Measurements from ENCODE around the gene PTPRN2.

The PTPRN2 gene

GRCh38 chr7:157719705-157720655 lies 867.6 kb downstream of the PTPRN2 start:
- H3K9ac ChIP-seq (ENCODE audit: low read length) = no peak overlapping the region
- H3K27me3 ChIP-seq (ENCODE audit: control insufficient read depth, insufficient read depth, low read length) = no peaks in the 10 kb centered on the region
- H3K36me3 ChIP-seq (ENCODE audit: control insufficient read depth, insufficient read depth, low read length) = no peaks in the 10 kb centered on the region

GRCh38 chr7:157719008-157719682 lies 868.5 kb downstream of the PTPRN2 start:
- Histone ChIP-seq H3K9ac (ENCODE audit: low read length) (no peak overlapping the region), H3K36me3 (ENCODE audit: control insufficient read depth, insufficient read depth, low read length) (no peaks in the 10 kb centered on the region), H3K4me3 (ENCODE audit: low read length) (no peak overlapping the region), H3K27ac (ENCODE audit: low read depth, low read length) (no peak overlapping the region), H3K4me1 (ENCODE audit: control insufficient read depth, insufficient read depth, low read length) (no peaks in the 10 kb centered on the region), H3K27me3 (ENCODE audit: control insufficient read depth, insufficient read depth, low read length) (no peaks in the 10 kb centered on the region)

More at GRCh38 chr7:157719705-157720655, 867.6 kb downstream of the PTPRN2 start:
- no peak overlapping the region for H3K4me3 ChIP-seq (ENCODE audit: low read length)
- no peak overlapping the region for H3K27ac ChIP-seq (ENCODE audit: low read depth, low read length)
- no peaks in the 10 kb centered on the region for H3K4me1 ChIP-seq (ENCODE audit: control insufficient read depth, insufficient read depth, low read length)

GRCh38 chr7:157718303-157719007 lies 869.2 kb downstream of the PTPRN2 start:
- H3K4me1 ChIP-seq (ENCODE audit: control insufficient read depth, insufficient read depth, low read length) = no peaks in the 10 kb centered on the region
- H3K36me3 ChIP-seq (ENCODE audit: control insufficient read depth, insufficient read depth, low read length) = no peaks in the 10 kb centered on the region
- no peak overlapping the region for H3K27ac ChIP-seq (ENCODE audit: low read depth, low read length)
- no peaks in the 10 kb centered on the region for H3K27me3 ChIP-seq (ENCODE audit: control insufficient read depth, insufficient read depth, low read length)
- no peak overlapping the region for H3K4me3 ChIP-seq (ENCODE audit: low read length)
- no peak overlapping the region for H3K9ac ChIP-seq (ENCODE audit: low read length)

GRCh38 chr7:157717211-157718174 lies 870.1 kb downstream of the PTPRN2 start:
- Histone ChIP-seq H3K27me3 (ENCODE audit: control insufficient read depth, insufficient read depth, low read length) (no peaks in the 10 kb centered on the region), H3K36me3 (ENCODE audit: control insufficient read depth, insufficient read depth, low read length) (no peaks in the 10 kb centered on the region)

GRCh38 chr7:157715938-157716280 lies 871.7 kb downstream of the PTPRN2 start:
- no peak overlapping the region for H3K27ac ChIP-seq (ENCODE audit: low read depth, low read length)

More at GRCh38 chr7:157717211-157718174, 870.1 kb downstream of the PTPRN2 start:
- no peak overlapping the region for H3K27ac ChIP-seq (ENCODE audit: low read depth, low read length)
- no peak overlapping the region for H3K9ac ChIP-seq (ENCODE audit: low read length)
- no peak overlapping the region for H3K4me3 ChIP-seq (ENCODE audit: low read length)
- H3K4me1 ChIP-seq (ENCODE audit: control insufficient read depth, insufficient read depth, low read length) = no peaks in the 10 kb centered on the region

GRCh38 chr7:157715071-157715937 lies 872.3 kb downstream of the PTPRN2 start:
- Histone ChIP-seq H3K4me1 (ENCODE audit: control insufficient read depth, insufficient read depth, low read length) (no peaks in the 10 kb centered on the region), H3K27me3 (ENCODE audit: control insufficient read depth, insufficient read depth, low read length) (no peaks in the 10 kb centered on the region), H3K36me3 (ENCODE audit: control insufficient read depth, insufficient read depth, low read length) (no peaks in the 10 kb centered on the region), H3K27ac (ENCODE audit: low read depth, low read length) (no peak overlapping the region), H3K9ac (ENCODE audit: low read length) (no peak overlapping the region), H3K4me3 (ENCODE audit: low read length) (no peak overlapping the region)

More at GRCh38 chr7:157715938-157716280, 871.7 kb downstream of the PTPRN2 start:
- Histone ChIP-seq H3K9ac (ENCODE audit: low read length) (no peak overlapping the region), H3K4me1 (ENCODE audit: control insufficient read depth, insufficient read depth, low read length) (no peaks in the 10 kb centered on the region), H3K27me3 (ENCODE audit: control insufficient read depth, insufficient read depth, low read length) (no peaks in the 10 kb centered on the region), H3K4me3 (ENCODE audit: low read length) (no peak overlapping the region), H3K36me3 (ENCODE audit: control insufficient read depth, insufficient read depth, low read length) (no peaks in the 10 kb centered on the region)

GRCh38 chr7:157714166-157715070 lies 873.2 kb downstream of the PTPRN2 start:
- Histone ChIP-seq H3K27me3 (ENCODE audit: control insufficient read depth, insufficient read depth, low read length) (no peaks in the 10 kb centered on the region), H3K4me1 (ENCODE audit: control insufficient read depth, insufficient read depth, low read length) (no peaks in the 10 kb centered on the region), H3K27ac (ENCODE audit: low read depth, low read length) (no peak overlapping the region), H3K4me3 (ENCODE audit: low read length) (no peak overlapping the region), H3K9ac (ENCODE audit: low read length) (no peak overlapping the region), H3K36me3 (ENCODE audit: control insufficient read depth, insufficient read depth, low read length) (no peaks in the 10 kb centered on the region)

- H3K4me1 ChIP-seq (ENCODE audit: control insufficient read depth, insufficient read depth, low read length) = no peaks in the 10 kb centered on the region
- no peaks in the 10 kb centered on the region for H3K36me3 ChIP-seq (ENCODE audit: control insufficient read depth, insufficient read depth, low read length)
- H3K27ac ChIP-seq (ENCODE audit: low read depth, low read length) = no peak overlapping the region
- H3K9ac ChIP-seq (ENCODE audit: low read length) = no peak overlapping the region
- H3K27me3 ChIP-seq (ENCODE audit: control insufficient read depth, insufficient read depth, low read length) = no peaks in the 10 kb centered on the region
- H3K4me3 ChIP-seq (ENCODE audit: low read length) = no peak overlapping the region
Measured at GRCh38 chr7:157713591-157713990, 874.0 kb downstream of the PTPRN2 start.

- Histone ChIP-seq H3K36me3 (ENCODE audit: control insufficient read depth, insufficient read depth, low read length) (no peaks in the 10 kb centered on the region), H3K4me3 (ENCODE audit: low read length) (no peak overlapping the region), H3K27ac (ENCODE audit: low read depth, low read length) (no peak overlapping the region), H3K4me1 (ENCODE audit: control insufficient read depth, insufficient read depth, low read length) (no peaks in the 10 kb centered on the region), H3K27me3 (ENCODE audit: control insufficient read depth, insufficient read depth, low read length) (no peaks in the 10 kb centered on the region), H3K9ac (ENCODE audit: low read length) (no peak overlapping the region)
Measured at GRCh38 chr7:157712666-157713235, 874.9 kb downstream of the PTPRN2 start.

GRCh38 chr7:157711353-157711888 lies 876.2 kb downstream of the PTPRN2 start:
- Histone ChIP-seq H3K27ac (ENCODE audit: low read depth, low read length) (no peak overlapping the region), H3K4me3 (ENCODE audit: low read length) (no peak overlapping the region), H3K9ac (ENCODE audit: low read length) (no peak overlapping the region), H3K36me3 (ENCODE audit: control insufficient read depth, insufficient read depth, low read length) (no peaks in the 10 kb centered on the region), H3K4me1 (ENCODE audit: control insufficient read depth, insufficient read depth, low read length) (no peaks in the 10 kb centered on the region), H3K27me3 (ENCODE audit: control insufficient read depth, insufficient read depth, low read length) (no peaks in the 10 kb centered on the region)
